Measurements from ENCODE around the gene MBOAT1.

- TF ChIP-seq CTCF (conservative IDR thresholded peaks at IDR 0.05; ENCODE audit: low read length) (no peak), EZH2phosphoT487 (IDR thresholded peaks at IDR 0.05; ENCODE audit: borderline replicate concordance, low read depth, low read length) (no peak)
These were observed 43.6 kb downstream of the MBOAT1 start for GRCh38 chr6:20168690-20169089.
